PC-9 (cell line): ENCODE results near the gene IL17RA.

Experiments used
- EZH2 ChIP-seq: fragments of 200-600 bp; sonication (generic); IDR thresholded peaks from 2 replicates; pipeline ENCODE4 v1.8.0; 2017; ENCODE audit warnings: antibody characterized with exemption, low read depth
- TF ChIP-seq, protein P1 (sequence below): fragments of 200-600 bp; sonication (generic); conservative IDR thresholded peaks from 2 replicates; pipeline ENCODE4 v1.6.1; 2017; ENCODE audit warnings: mixed run types, antibody characterized with exemption, mild to moderate bottlenecking, moderate library complexity

DNA sequence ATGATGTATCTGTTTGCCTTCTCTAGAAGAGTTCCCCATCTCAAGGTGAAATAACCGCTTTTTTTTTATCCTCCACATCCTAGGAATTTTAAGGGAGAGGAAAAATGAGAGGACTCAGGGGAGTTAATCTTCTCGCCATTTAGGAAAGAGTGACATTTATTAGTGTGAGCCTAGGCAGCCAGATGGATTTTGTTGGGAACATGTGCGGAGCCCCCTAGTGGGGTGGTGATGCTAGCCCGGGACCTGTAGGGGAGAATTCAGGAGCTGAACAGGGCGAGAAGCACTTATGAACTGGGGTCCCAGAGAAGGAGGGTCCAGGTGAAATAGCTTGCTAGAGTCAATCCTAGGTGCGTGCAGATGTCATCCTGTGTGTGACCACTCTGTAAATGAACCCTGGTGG, 10.7 kb downstream of the IL17RA start:
- TF ChIP-seq, protein P1, sequence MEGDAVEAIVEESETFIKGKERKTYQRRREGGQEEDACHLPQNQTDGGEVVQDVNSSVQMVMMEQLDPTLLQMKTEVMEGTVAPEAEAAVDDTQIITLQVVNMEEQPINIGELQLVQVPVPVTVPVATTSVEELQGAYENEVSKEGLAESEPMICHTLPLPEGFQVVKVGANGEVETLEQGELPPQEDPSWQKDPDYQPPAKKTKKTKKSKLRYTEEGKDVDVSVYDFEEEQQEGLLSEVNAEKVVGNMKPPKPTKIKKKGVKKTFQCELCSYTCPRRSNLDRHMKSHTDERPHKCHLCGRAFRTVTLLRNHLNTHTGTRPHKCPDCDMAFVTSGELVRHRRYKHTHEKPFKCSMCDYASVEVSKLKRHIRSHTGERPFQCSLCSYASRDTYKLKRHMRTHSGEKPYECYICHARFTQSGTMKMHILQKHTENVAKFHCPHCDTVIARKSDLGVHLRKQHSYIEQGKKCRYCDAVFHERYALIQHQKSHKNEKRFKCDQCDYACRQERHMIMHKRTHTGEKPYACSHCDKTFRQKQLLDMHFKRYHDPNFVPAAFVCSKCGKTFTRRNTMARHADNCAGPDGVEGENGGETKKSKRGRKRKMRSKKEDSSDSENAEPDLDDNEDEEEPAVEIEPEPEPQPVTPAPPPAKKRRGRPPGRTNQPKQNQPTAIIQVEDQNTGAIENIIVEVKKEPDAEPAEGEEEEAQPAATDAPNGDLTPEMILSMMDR = 0 out of 2 replicates have a peak, but pooled peaks have one; percentile 23
- no peak for TF ChIP-seq EZH2
